ENCODE results near the gene EGFR.

DNA sequence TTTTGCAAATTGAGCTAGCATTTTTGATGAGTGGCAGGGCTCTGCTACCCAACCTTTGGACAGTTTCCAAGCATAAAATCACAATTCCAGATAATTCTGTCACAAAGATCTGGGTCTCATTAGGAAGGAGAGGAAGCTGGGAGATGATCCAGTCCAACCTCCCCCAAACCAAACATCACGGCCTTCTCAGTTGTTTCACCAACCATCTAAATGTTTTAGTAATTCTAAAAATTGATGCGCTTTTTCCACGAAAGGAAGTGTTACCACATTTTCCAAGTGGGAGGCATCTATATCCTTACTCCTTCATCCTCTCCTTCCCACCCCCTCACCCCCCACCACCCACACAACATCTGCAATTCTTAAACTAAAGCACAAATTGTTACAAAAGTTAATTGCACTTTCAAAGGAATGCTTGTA, 108.3 kb downstream of the EGFR start:
- TF ChIP-seq EZH2 (IDR thresholded peaks at IDR 0.05; ENCODE audit: borderline replicate concordance, low read length), result no peak
- TF ChIP-seq CTCF (IDR thresholded peaks at IDR 0.05; ENCODE audit: low read length), result no peak

Data from OCI-LY1 (cell line).